ENCODE measurements around the gene ARSD. TPM values are rescaled to one million over a fixed set of nuclear protein-coding genes. Genes with fewer than 3 reads are reported as not detected.

ARSD gene
- total RNA-seq, 1 experiment from 2014 or later = 8.0 TPM

GRCh38 chrX:2883770-2884169 lies 45.4 kb downstream of the ARSD start:
- DNase-seq (ENCODE audit: low read depth, low spot score) (no peak), ATAC-seq (no peak)
- Histone ChIP-seq H3K36me3 (ENCODE audit: control insufficient read depth in 1 of 2, insufficient read depth in 2 of 2, low read length in 2 of 2) (no peaks in the 10 kb centered on the region), H3K4me1 (ENCODE audit: control insufficient read depth in 1 of 2, insufficient read depth in 2 of 2, low read length in 2 of 2) (no peaks in the 10 kb centered on the region), H3K4me2 (ENCODE audit: low read length) (no peak overlapping the region), H3K27ac (ENCODE audit: low read depth, low read length) (no peak overlapping the region), H3K27me3 (ENCODE audit: insufficient read depth, low read length) (no peaks in the 10 kb centered on the region), H3K4me3 (replicated peaks in 1 of 2; ENCODE audit: low read depth in 1 of 2, low read length in 2 of 2) (no peak overlapping the region), H2AFZ (ENCODE audit: low read depth, low read length, poor library complexity, severe bottlenecking) (no peak overlapping the region), H4K20me1 (ENCODE audit: insufficient read depth) (no peaks in the 10 kb centered on the region), H3K9me3 (ENCODE audit: control insufficient read depth in 1 of 2, insufficient read depth in 1 of 2, low read depth in 1 of 2, low read length in 2 of 2) (no peaks in the 10 kb centered on the region), H3K9ac (ENCODE audit: low read length) (no peak overlapping the region), H3K79me2 (ENCODE audit: insufficient read depth, low read length) (no peaks in the 10 kb centered on the region), H3K9me2 (ENCODE audit: insufficient read depth) (no peaks in the 10 kb centered on the region)
- no TSS peak for BruUV-seq (replicated peaks)
- intact Hi-C loops (cut with micrococcal nuclease) = no loop called here
- TF ChIP-seq ZBTB33 (IDR thresholded peaks at IDR 0.05; ENCODE audit: extremely low read depth, insufficient replicate concordance, low read length) (no peak), POLR2A (IDR thresholded peaks at IDR 0.05; ENCODE audit: borderline replicate concordance, extremely low read depth, insufficient read depth, insufficient read length) (no peak), EZH2phosphoT487 (IDR thresholded peaks at IDR 0.05; ENCODE audit: borderline replicate concordance) (no peak), EGR1 (IDR thresholded peaks at IDR 0.05; ENCODE audit: low read depth) (no peak), SRF (IDR thresholded peaks at IDR 0.05; ENCODE audit: low read depth) (no peak), FOSL1 (IDR thresholded peaks at IDR 0.05; ENCODE audit: low read depth) (no peak), ATF3 (IDR thresholded peaks at IDR 0.05) (no peak), SIN3A (IDR thresholded peaks at IDR 0.05; ENCODE audit: low read depth) (no peak), MAX (IDR thresholded peaks at IDR 0.05) (no peak), RAD21 (IDR thresholded peaks at IDR 0.05; ENCODE audit: low read depth) (no peak), CTCF (IDR thresholded peaks at IDR 0.05 in 2 of 3, conservative IDR thresholded peaks at IDR 0.05 in 1 of 3; ENCODE audit: borderline replicate concordance in 1 of 3, insufficient read depth in 1 of 3, low read depth in 2 of 3, low read length in 2 of 3) (no peak), CEBPB (IDR thresholded peaks at IDR 0.05; ENCODE audit: low read depth) (no peak), TCF7L2 (IDR thresholded peaks at IDR 0.05; ENCODE audit: borderline replicate concordance, extremely low read depth, insufficient read depth, insufficient read length) (no peak), EZH2 (IDR thresholded peaks at IDR 0.05) (no peak), POLR2AphosphoS5 (IDR thresholded peaks at IDR 0.05; ENCODE audit: low read depth, low read length) (no peak)
- CTCF ChIA-PET = no interaction called here
- RAD21 ChIA-PET (ENCODE audit: low non-redundant PET in 1 of 2, low total read pairs in 2 of 2, uncharacterized antibody in 2 of 2, unreplicated experiment in 2 of 2) = no interaction called here
- POLR2A ChIA-PET = no interaction called here

Measured in HCT116 (cell line).